SK-N-SH treated with all-trans-retinoic acid at 6 μM for 48 hours (cell line): ENCODE data around the gene RAMP3.

Source experiments
- ATAC-seq: fragments of 200-7000 bp; cut with Tn5 transposase; 3 replicates; pipeline ENCODE4 v1.9.1; 2020; ENCODE audit warnings: mild to moderate bottlenecking, moderate library complexity
- ARNTL ChIP-seq: fragments of 450-650 bp; formaldehyde crosslinking; IDR thresholded peaks from 2 replicates; pipeline ENCODE4 v1.5.0; 2020; ENCODE audit warnings: low read depth, mild to moderate bottlenecking, moderate library complexity, borderline replicate concordance
- CSDC2 ChIP-seq: fragments of 250-450 bp; sonication (Bioruptor Pico); IDR thresholded peaks from 2 replicates; pipeline ENCODE4 v1.5.0; 2020; ENCODE audit warnings: mild to moderate bottlenecking, moderate library complexity
- ESRRG ChIP-seq: fragments of 250-450 bp; sonication (Bioruptor Pico); IDR thresholded peaks from 2 replicates; pipeline ENCODE4 v1.6.1; 2021; ENCODE audit warnings: mild to moderate bottlenecking
- GLIS3 ChIP-seq: fragments of 250-450 bp; sonication (Bioruptor Pico); IDR thresholded peaks from 2 replicates; pipeline ENCODE4 v1.5.0; 2020; ENCODE audit warnings: mild to moderate bottlenecking, moderate library complexity
- ISL1 ChIP-seq: fragments of 250-450 bp; sonication (Bioruptor Pico); IDR thresholded peaks from 2 replicates; pipeline ENCODE4 v2.1.2; 2022; ENCODE audit warnings: mild to moderate bottlenecking, moderate library complexity
- OSR1 ChIP-seq: fragments of 250-450 bp; sonication (Bioruptor Pico); IDR thresholded peaks from 2 replicates; pipeline ENCODE4 v1.8.0; 2022; ENCODE audit warnings: moderate library complexity, mild to moderate bottlenecking, inconsistent platforms
- PPARA ChIP-seq: fragments of 250-450 bp; sonication (Bioruptor Pico); IDR thresholded peaks from 2 replicates; pipeline ENCODE4 v1.5.0; 2020; ENCODE audit warnings: mild to moderate bottlenecking, borderline replicate concordance
- RARB ChIP-seq: fragments of 250-450 bp; sonication (Bioruptor Pico); IDR thresholded peaks from 2 replicates; pipeline ENCODE4 v1.8.0; 2021; ENCODE audit warnings: mild to moderate bottlenecking, moderate library complexity
- SNAI2 ChIP-seq: fragments of 250-450 bp; sonication (Bioruptor Pico); IDR thresholded peaks from 2 replicates; pipeline ENCODE4 v1.5.0; 2020; ENCODE audit warnings: mild to moderate bottlenecking, moderate library complexity
- TCF4 ChIP-seq: fragments of 250-450 bp; sonication (Bioruptor Pico); IDR thresholded peaks from 2 replicates; pipeline ENCODE4 v1.8.0; 2021; ENCODE audit warnings: mild to moderate bottlenecking, moderate library complexity, borderline replicate concordance
- TOX ChIP-seq: fragments of 250-450 bp; sonication (Bioruptor Pico); IDR thresholded peaks from 2 replicates; pipeline ENCODE4 v1.8.0; 2021; ENCODE audit warnings: mild to moderate bottlenecking, moderate library complexity, borderline replicate concordance
- ZC3H10 ChIP-seq: fragments of 250-450 bp; sonication (Bioruptor Pico); IDR thresholded peaks from 2 replicates; pipeline ENCODE4 v1.5.1; 2021; ENCODE audit warnings: mild to moderate bottlenecking, moderate library complexity
- ZFP3 ChIP-seq: fragments of 250-450 bp; sonication (Bioruptor Pico); IDR thresholded peaks from 2 replicates; pipeline ENCODE4 v1.5.0; 2020; ENCODE audit warnings: mild to moderate bottlenecking, moderate library complexity
- ZFP30 ChIP-seq: fragments of 450-650 bp; formaldehyde crosslinking; IDR thresholded peaks from 2 replicates; pipeline ENCODE4 v1.5.0; 2022; ENCODE audit warnings: mild to moderate bottlenecking, moderate library complexity
- ZNF70 ChIP-seq: fragments of 450-650 bp; formaldehyde crosslinking; IDR thresholded peaks from 2 replicates; pipeline ENCODE4 v1.5.0; 2020; ENCODE audit warnings: mild to moderate bottlenecking, moderate library complexity
- TF ChIP-seq, protein P1 (sequence below): fragments of 250-450 bp; sonication (Bioruptor Pico); IDR thresholded peaks from 2 replicates; pipeline ENCODE4 v1.8.0; 2021; ENCODE audit warnings: low read depth, mild to moderate bottlenecking, moderate library complexity, borderline replicate concordance
- TF ChIP-seq, protein P2 (sequence below): fragments of 250-450 bp; sonication (Bioruptor Pico); IDR thresholded peaks from 2 replicates; pipeline ENCODE4 v1.5.1; 2020; ENCODE audit warnings: low read depth, mild to moderate bottlenecking, moderate library complexity
- TF ChIP-seq, protein P3 (sequence below): fragments of 250-450 bp; sonication (Bioruptor Pico); IDR thresholded peaks from 2 replicates; pipeline ENCODE4 v1.8.0; 2020; ENCODE audit warnings: mild to moderate bottlenecking, moderate library complexity, borderline replicate concordance
- TF ChIP-seq, protein P4 (sequence below): fragments of 250-450 bp; sonication (Bioruptor Pico); IDR thresholded peaks from 2 replicates; pipeline ENCODE4 v1.5.0; 2020; ENCODE audit warnings: mild to moderate bottlenecking, moderate library complexity
- TF ChIP-seq, protein P5 (sequence below): fragments of 250-450 bp; sonication (Bioruptor Pico); IDR thresholded peaks from 2 replicates; pipeline ENCODE4 v1.5.1; 2021; ENCODE audit warnings: mild to moderate bottlenecking, moderate library complexity

The RAMP3 gene

DNA sequence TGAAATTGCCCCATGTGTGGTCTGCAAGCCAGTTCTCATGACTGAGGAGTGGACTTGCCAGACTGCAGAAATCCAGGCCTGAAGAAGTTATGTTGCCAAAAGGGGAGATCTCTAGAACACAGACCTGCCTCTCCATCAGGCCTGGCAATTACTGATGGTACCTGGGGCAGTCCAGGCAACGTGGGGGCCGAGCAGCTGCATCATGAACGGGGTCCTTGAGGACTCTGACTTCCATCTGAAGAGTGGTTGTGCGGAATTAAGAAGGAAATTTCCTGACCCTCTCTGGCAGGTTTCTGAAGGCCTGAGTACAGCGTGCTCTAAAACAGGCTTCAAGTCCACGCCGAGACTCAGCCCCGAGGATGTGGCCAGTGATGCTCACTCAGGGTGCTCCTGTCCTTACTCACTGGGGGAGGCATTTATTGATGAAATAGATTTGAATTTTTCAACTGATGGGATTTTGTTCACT, 30.4 kb downstream of the RAMP3 start:
- TF ChIP-seq TCF4 (no peak), ZFP3 (CRISPR knock-in tag) (no peak), ISL1 (CRISPR knock-in tag) (no peak), RARB (CRISPR knock-in tag) (no peak), ZC3H10 (CRISPR knock-in tag) (no peak), ZNF70 (CRISPR knock-in tag) (no peak), ZFP30 (CRISPR knock-in tag) (no peak), ESRRG (CRISPR knock-in tag) (no peak), PPARA (CRISPR knock-in tag) (no peak), SNAI2 (CRISPR knock-in tag) (no peak), ARNTL (no peak)
- TF ChIP-seq, protein P1, sequence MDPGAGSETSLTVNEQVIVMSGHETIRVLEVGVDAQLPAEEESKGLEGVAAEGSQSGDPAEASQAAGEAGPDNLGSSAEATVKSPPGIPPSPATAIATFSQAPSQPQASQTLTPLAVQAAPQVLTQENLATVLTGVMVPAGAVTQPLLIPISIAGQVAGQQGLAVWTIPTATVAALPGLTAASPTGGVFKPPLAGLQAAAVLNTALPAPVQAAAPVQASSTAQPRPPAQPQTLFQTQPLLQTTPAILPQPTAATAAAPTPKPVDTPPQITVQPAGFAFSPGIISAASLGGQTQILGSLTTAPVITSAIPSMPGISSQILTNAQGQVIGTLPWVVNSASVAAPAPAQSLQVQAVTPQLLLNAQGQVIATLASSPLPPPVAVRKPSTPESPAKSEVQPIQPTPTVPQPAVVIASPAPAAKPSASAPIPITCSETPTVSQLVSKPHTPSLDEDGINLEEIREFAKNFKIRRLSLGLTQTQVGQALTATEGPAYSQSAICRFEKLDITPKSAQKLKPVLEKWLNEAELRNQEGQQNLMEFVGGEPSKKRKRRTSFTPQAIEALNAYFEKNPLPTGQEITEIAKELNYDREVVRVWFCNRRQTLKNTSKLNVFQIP (CRISPR knock-in tag) = no peak
- TF ChIP-seq, protein P2, sequence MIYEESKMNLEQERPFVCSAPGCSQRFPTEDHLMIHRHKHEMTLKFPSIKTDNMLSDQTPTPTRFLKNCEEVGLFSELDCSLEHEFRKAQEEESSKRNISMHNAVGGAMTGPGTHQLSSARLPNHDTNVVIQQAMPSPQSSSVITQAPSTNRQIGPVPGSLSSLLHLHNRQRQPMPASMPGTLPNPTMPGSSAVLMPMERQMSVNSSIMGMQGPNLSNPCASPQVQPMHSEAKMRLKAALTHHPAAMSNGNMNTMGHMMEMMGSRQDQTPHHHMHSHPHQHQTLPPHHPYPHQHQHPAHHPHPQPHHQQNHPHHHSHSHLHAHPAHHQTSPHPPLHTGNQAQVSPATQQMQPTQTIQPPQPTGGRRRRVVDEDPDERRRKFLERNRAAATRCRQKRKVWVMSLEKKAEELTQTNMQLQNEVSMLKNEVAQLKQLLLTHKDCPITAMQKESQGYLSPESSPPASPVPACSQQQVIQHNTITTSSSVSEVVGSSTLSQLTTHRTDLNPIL (CRISPR knock-in tag) = no peak
- TF ChIP-seq, protein P3, sequence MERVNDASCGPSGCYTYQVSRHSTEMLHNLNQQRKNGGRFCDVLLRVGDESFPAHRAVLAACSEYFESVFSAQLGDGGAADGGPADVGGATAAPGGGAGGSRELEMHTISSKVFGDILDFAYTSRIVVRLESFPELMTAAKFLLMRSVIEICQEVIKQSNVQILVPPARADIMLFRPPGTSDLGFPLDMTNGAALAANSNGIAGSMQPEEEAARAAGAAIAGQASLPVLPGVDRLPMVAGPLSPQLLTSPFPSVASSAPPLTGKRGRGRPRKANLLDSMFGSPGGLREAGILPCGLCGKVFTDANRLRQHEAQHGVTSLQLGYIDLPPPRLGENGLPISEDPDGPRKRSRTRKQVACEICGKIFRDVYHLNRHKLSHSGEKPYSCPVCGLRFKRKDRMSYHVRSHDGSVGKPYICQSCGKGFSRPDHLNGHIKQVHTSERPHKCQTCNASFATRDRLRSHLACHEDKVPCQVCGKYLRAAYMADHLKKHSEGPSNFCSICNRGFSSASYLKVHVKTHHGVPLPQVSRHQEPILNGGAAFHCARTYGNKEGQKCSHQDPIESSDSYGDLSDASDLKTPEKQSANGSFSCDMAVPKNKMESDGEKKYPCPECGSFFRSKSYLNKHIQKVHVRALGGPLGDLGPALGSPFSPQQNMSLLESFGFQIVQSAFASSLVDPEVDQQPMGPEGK (CRISPR knock-in tag) = no peak
- TF ChIP-seq, protein P4, sequence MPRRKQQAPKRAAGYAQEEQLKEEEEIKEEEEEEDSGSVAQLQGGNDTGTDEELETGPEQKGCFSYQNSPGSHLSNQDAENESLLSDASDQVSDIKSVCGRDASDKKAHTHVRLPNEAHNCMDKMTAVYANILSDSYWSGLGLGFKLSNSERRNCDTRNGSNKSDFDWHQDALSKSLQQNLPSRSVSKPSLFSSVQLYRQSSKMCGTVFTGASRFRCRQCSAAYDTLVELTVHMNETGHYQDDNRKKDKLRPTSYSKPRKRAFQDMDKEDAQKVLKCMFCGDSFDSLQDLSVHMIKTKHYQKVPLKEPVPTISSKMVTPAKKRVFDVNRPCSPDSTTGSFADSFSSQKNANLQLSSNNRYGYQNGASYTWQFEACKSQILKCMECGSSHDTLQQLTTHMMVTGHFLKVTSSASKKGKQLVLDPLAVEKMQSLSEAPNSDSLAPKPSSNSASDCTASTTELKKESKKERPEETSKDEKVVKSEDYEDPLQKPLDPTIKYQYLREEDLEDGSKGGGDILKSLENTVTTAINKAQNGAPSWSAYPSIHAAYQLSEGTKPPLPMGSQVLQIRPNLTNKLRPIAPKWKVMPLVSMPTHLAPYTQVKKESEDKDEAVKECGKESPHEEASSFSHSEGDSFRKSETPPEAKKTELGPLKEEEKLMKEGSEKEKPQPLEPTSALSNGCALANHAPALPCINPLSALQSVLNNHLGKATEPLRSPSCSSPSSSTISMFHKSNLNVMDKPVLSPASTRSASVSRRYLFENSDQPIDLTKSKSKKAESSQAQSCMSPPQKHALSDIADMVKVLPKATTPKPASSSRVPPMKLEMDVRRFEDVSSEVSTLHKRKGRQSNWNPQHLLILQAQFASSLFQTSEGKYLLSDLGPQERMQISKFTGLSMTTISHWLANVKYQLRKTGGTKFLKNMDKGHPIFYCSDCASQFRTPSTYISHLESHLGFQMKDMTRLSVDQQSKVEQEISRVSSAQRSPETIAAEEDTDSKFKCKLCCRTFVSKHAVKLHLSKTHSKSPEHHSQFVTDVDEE (CRISPR knock-in tag) = no peak
- no peak for ATAC-seq

DNA sequence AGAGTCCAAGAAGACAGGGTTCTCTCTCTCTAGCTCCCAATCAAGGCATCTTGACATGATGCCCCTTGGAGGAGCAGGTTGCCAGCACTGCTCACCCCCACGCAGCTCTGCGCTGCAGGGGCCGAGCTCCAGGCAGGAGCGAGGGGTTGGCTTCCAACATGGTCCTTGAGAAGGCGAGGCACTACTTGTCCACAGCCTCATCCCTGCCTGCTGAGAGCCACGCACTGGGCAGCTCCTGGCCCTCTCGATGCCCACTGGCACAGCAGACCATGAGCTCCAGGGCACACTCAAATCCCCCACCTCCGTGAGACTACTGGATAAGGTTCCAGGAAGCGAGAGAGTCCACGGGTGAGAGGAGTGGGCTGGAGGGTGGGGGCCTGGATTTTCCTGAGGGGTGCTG, 31.1 kb downstream of the RAMP3 start:
- TF ChIP-seq OSR1 (CRISPR knock-in tag) (no peak), TOX (CRISPR knock-in tag) (no peak), ISL1 (CRISPR knock-in tag) (no peak), ZFP30 (CRISPR knock-in tag) (no peak), ESRRG (CRISPR knock-in tag) (no peak), ZFP3 (CRISPR knock-in tag) (no peak), ZNF70 (CRISPR knock-in tag) (no peak), GLIS3 (CRISPR knock-in tag) (no peak), ZC3H10 (CRISPR knock-in tag) (no peak), PPARA (CRISPR knock-in tag) (no peak), RARB (CRISPR knock-in tag) (no peak), CSDC2 (CRISPR knock-in tag) (no peak), ARNTL (no peak), TCF4 (no peak), SNAI2 (CRISPR knock-in tag) (no peak)
- TF ChIP-seq, protein P1 (CRISPR knock-in tag) = no peak
- TF ChIP-seq, protein P3 (CRISPR knock-in tag) = no peak
- TF ChIP-seq, protein P2 (CRISPR knock-in tag) = no peak
- TF ChIP-seq, protein P5, sequence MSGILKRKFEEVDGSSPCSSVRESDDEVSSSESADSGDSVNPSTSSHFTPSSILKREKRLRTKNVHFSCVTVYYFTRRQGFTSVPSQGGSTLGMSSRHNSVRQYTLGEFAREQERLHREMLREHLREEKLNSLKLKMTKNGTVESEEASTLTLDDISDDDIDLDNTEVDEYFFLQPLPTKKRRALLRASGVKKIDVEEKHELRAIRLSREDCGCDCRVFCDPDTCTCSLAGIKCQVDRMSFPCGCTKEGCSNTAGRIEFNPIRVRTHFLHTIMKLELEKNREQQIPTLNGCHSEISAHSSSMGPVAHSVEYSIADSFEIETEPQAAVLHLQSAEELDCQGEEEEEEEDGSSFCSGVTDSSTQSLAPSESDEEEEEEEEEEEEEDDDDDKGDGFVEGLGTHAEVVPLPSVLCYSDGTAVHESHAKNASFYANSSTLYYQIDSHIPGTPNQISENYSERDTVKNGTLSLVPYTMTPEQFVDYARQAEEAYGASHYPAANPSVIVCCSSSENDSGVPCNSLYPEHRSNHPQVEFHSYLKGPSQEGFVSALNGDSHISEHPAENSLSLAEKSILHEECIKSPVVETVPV = no peak
- TF ChIP-seq, protein P4 (CRISPR knock-in tag) = no peak
- no peak for ATAC-seq
